ENCODE results near the gene ADD1.

ADD1 gene

GRCh38 chr4:2860391-2861348 lies 17.0 kb downstream of the ADD1 start:
- DNase-seq: no peak

- DNase-seq: no peak
Measured at GRCh38 chr4:2861631-2862436, 18.2 kb downstream of the ADD1 start.

- DNase-seq: peak; percentile 56
Measured at GRCh38 chr4:2862528-2862927, 18.9 kb downstream of the ADD1 start.

DNA sequence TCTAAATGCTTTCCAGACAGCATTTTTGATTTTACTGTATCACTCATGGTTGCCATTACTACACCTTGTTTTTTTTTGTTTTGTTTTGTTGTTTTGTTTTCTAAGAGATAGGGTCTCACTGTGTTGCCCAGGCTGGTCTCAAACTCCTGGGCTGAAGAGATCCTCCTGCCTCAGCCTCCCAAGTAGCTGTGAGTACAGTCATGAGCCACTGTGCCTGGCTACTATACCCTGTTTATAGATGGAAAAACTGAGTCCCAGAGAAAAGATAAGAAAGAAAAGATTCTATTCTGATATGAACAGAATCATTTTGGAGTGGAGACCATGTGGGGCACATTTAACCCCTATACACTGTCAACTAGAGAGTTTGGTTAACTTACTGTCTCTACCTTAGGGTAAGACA lies 20.0 kb downstream of the ADD1 start:
- DNase-seq: no peak

DNA sequence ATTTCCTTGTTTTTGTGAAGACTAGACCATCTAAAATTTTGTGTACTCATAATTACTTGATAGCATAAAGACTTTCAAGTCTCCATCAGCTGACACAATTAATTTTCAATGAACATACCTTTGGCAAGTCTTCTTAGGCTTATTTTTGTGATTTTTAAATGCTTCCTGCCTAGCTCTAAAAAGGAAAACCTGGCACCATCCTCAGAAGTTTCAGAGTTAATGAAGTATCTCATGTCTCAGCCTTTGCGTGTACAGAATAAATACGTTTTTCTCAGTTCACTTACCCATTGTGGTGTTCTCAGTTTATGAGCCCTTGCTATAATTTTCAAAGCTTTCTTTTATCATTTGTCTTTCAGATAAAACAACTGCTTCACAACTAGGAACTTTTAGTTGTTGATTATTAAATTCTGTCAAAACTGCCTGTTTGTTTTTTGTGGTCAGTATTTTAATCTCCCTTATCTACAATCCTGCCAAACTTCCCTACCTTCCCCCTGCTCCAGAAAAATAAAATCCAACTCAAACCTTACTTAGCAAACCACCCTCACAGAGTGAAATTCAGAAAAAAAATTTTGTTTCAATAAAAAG lies 21.6 kb downstream of the ADD1 start:
- no peak for DNase-seq

- DNase-seq: no peak
Measured at GRCh38 chr4:2866160-2866861, 22.7 kb downstream of the ADD1 start.

DNA sequence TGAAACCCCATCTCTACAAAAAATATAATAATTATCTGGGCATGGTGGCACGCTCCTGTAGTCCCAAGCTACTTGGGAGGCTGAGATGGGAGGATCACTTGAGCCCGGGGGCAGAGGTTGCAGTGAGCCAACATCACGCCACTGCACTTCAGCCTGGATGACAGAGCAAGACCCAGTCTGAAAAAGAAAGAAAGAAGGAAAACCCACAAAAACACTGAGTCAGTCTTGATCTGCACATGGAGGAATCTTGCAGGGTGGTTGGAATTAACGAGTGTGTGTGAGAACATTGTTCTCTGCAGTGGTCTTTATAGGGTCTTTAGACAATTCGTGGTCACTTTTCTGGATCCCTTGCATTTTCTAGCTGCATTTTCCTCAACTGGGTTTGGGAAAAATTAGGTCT lies 23.2 kb downstream of the ADD1 start:
- no peak for DNase-seq

DNA sequence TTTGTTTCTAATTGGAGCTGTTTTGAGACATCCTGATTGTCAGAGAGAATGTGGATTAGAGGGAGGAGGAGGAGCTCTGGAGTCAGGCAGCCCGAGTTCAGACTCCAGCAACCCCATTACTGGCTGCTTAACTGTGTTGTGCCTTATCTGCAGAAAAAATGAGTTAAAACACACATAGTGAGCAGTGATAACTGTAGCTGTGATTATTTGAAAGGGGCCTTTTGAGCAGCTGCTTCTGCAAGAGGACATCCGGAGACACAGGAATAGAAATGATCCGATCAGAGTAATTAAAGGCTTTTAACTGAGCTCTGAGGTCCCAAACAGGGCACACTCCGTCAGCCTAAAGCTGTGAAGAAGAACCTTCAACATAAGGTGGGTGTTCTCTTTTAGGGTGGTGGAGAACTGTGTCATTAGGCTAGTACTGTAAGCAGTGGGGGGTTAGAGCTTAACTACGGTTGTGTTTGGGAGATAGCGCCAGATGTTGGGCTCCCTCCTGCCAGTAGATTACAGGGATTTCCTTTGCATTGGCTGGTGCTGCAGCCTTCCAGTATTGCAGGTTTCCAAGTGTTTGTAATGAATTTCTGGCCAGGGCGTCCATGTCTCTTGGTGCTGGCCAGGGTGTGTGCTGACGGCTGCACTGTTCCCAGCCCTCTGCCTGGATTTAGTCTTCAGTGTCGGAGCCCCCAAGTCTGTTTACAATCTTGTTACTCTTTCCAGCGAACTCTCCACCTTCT lies 24.3 kb downstream of the ADD1 start:
- no peak for DNase-seq

DNA sequence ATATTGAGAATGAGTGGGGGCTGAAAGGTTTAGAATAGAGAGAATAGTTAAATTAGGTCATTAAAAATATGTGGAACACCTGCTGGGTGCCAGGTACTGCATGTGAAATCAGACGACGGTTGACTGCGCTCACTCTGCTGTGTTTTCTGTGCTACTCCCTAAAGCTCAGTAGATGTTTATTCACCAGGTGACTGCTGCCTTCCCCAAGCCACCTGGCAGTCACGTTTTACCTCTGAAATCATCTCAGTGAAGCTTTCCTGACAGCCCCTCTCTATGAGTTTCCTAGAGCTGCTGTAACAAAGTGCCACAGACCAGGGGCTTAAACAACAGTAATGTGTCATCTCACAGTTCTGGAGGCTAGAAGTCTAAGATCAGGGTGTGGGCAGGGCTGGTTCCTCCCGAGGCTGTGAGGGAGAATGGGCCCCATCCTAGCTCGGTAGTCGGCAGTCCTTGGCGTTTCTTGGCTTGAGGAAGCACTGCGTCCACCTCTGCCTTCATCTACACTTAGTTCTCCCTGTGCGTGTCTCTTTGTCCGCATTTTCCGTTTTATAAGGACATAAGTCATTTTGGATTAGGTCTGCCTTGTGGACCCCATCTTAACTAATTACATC lies 25.3 kb downstream of the ADD1 start:
- no peak for DNase-seq

- no peak for DNase-seq
Measured at GRCh38 chr4:2869659-2870058, 26.0 kb downstream of the ADD1 start.

DNA sequence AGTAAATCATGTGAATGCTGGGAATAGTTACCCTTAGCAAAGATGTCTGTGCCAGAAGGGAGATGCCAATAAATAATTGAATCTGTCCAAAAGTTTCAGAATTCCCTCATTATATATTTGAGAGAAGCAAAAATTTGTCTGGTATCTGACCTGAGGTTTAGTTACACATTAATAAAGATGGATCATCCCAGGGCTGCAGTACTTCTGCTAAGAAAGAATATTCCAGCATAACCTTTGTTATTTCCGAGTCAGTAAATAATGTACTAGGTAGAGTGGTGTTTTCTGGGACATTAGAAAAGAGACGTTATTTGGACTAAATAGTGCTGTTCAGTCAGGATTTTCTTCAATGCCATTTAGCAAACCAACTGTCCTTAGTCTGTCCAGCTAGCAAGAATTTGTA lies 26.4 kb downstream of the ADD1 start:
- no peak for DNase-seq

DNA sequence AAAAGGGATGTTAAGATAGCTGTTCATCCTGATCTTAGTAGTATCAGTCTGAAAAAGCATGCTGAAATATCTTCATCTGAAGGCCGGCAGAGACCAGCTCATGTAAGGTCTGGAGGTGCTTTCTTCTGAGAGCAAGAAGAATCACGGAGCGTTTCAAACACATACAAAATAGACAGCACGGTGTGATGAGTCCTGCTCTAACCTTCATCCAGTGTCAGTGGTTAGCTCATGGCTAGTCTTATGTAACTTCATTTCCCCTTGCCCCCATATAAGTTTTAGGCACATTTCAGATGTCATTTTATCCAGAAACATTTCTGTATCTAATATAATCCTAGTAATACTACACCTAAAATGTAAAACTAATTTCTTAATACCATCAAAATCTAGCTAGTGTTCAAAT lies 27.8 kb downstream of the ADD1 start:
- DNase-seq: no peak

DNA sequence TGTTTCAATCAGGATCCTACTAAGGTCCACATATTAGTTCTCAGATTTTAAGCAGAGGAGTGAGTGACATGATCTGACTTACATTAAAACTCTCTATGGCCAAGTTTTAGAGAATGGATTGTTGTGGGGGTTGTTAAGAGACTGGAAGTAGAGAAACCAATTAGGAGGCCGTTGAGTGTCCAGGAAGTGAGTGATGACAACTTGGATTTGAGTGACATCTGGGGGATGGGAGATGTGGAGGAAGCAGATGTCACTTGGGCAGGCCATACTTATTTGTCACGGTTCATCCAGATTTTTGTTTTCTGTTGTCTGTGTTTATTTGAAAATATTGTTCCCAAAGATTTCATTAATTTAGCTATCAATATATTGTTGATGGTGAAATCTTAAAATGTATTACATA lies 28.3 kb downstream of the ADD1 start:
- no peak for DNase-seq

GRCh38 chr4:2873329-2873728 lies 29.7 kb downstream of the ADD1 start:
- no peak for DNase-seq

GRCh38 chr4:2874861-2875260 lies 31.2 kb downstream of the ADD1 start:
- DNase-seq: no peak

GRCh38 chr4:2875556-2875955 lies 31.9 kb downstream of the ADD1 start:
- no peak for DNase-seq

- DNase-seq: no peak
Measured at GRCh38 chr4:2878346-2878745, 34.7 kb downstream of the ADD1 start.

DNA sequence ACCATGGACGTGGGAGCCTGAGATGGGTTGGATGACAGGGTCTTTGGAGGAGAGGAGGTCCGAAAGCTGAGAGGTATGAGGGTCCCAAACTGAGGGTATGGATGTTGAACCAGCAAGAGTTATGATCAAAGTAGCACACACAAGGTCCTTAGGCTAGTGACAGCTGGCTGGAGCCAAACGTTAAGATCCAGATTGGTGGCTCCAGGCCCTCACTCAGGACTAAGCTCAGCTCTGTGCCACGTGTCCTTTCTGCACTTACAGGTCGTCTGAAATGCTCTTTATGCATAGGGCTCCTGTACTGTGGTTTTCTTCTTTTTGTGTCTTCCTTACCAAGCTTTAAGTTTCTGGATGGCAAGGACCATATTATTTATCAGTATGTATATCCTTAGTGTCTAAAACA lies 35.4 kb downstream of the ADD1 start:
- DNase-seq: no peak

GRCh38 chr4:2881431-2881830 lies 37.8 kb downstream of the ADD1 start:
- peak; percentile 46 for DNase-seq

GRCh38 chr4:2882341-2882740 lies 38.7 kb downstream of the ADD1 start:
- no peak for DNase-seq

- DNase-seq: no peak
Measured at GRCh38 chr4:2886161-2886560, 42.5 kb downstream of the ADD1 start.

DNA sequence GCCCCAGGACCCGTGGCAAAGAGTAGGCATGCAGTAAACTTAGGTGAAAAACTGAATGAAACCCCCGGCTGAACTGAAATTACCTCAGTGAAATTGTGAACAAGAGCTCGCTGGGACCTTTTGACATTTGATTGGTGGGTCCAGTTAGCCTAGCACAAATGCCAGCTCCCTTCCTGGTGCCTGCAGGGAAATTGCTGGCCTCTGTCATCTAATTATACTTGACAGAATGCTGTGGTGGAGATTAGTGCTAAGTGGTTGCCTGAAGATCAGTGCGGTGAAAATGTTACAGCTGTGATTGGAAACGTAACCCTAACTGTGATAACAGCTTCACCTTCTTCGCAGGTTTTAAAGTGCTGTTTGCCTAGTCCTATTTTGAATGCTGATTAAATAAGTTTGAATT lies 43.0 kb downstream of the ADD1 start:
- DNase-seq: no peak

Measured in fibroblast of skin of back (primary cell).